Loucy (cell line): ENCODE measurements around the gene LGALS14.

Experiments used
- EZH2phosphoT487 ChIP-seq: fragments of 200-600 bp; IDR thresholded peaks from 2 replicates; pipeline ENCODE4 v1.6.1; 2018; ENCODE audit warnings: antibody characterized with exemption, mild to moderate bottlenecking, moderate library complexity, borderline replicate concordance
- TF ChIP-seq, protein P1 (sequence below): fragments of 200-600 bp; sonication (generic); conservative IDR thresholded peaks from 2 replicates; pipeline ENCODE4 v1.5.1; 2014; ENCODE audit warnings: mild to moderate bottlenecking, antibody characterized with exemption, low read length

DNA sequence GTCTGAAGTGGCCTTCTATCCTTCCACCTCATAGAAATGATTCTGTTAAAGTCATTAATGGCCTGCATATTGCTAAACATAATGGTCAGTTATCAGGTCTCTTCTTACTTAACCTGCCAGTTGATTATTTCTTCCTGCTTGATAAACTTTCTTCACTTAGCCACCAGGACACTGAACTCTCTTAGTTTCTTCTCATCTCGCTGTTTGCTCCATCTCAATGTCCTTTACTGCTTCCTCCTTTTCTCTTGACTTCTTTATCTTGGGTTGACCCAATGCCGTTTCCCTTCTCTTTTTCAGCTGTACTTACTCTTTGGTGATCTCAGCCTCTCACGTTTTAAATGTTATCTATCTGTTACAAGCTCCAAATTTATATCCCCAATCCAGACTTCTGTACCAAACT, 50.7 kb downstream of the LGALS14 start:
- TF ChIP-seq, protein P1, sequence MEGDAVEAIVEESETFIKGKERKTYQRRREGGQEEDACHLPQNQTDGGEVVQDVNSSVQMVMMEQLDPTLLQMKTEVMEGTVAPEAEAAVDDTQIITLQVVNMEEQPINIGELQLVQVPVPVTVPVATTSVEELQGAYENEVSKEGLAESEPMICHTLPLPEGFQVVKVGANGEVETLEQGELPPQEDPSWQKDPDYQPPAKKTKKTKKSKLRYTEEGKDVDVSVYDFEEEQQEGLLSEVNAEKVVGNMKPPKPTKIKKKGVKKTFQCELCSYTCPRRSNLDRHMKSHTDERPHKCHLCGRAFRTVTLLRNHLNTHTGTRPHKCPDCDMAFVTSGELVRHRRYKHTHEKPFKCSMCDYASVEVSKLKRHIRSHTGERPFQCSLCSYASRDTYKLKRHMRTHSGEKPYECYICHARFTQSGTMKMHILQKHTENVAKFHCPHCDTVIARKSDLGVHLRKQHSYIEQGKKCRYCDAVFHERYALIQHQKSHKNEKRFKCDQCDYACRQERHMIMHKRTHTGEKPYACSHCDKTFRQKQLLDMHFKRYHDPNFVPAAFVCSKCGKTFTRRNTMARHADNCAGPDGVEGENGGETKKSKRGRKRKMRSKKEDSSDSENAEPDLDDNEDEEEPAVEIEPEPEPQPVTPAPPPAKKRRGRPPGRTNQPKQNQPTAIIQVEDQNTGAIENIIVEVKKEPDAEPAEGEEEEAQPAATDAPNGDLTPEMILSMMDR: no peak
- no peak for TF ChIP-seq EZH2phosphoT487
